Limb (tissue), 2 donors: ENCODE results near the gene CR2.
"Not testable (repeated sequence)": the region's sequence is repeated elsewhere in the genome, so short reads cannot be mapped to it uniquely, and the experiment has no call there.

ENCODE experiments used
- DNase-seq, 2 donors: peaks; one replicate each; pipeline ENCODE4 v3.0.0-alpha.2; 2016; ENCODE audit errors: extremely low spot score in 2 of 2

Gene CR2

DNA sequence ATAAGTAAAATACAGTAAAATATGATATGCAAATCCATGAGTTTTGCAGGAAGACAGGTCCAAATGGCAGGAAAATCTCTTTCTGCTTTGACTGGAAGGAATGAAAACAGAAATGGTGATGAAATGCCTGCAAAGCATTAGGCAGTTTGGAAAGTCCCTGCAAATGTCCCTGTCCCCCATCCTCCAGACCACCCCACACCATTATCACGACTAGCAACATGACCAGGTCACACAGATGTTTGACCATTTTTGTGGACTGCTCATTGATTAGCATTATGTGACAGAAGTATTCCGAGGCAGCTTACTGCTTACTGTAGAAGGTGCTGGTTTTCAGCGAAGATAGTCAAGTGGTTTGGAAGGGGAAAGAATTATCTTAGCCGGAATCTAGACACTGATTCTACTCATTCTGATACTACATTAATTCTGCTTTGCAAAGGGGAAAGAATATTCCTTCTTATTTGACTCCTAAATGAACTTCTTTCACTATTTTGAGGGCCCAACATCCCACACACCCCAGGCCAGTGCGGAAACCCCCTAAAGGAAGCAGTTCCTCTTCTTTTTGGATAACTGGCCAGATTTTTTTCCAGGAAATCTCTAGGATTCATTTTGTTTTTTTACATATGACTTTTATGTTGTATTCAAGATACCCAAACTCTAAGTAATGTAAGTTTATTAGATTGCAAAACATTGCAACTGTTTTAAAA lies 9.5 kb upstream of the CR2 start:
- no peak for DNase-seq

DNA sequence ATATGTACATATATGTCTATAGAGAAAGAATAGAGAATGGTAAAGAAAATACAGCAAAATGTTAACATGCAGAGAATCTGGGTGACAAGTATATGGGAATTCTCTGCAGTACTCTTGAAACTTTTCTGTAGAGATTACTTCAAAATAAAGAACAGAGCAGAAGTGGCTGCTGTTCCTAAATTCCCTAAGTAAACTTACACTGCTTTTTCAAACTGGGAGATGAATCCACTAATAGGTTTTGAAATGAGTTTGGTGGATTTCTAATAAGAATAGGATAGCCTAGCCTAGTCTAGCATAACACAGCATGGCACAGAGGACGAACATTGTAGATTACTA lies 450 bp upstream of the CR2 start:
- DNase-seq, result no peak

DNA sequence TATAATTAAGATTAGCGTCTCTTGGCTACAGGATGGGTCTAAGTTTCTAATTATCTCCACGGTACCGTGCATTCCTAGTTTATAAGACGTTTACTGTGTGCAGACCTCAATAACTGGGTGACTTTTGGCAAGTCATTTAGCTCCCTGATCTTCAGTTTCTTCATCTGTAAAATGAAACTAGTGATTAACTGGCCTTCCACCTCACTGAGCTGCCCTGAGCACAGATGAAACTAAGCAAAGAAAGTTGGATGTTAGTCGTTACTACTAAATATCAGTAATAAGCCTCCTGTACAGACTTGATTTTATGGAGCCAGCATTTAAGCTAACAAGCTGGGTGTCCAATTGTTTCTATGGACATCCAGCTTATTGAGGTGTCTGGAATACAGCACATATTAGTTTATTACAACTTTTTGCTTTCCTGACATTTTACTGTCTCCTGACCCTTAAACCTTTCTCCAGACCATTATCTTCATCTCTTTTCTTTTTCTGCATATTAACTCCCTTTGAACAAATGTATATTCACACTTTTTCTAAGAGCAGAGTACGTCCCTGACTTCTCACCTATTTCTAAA lies 1.1 kb downstream of the CR2 start:
- no peak for DNase-seq

DNA sequence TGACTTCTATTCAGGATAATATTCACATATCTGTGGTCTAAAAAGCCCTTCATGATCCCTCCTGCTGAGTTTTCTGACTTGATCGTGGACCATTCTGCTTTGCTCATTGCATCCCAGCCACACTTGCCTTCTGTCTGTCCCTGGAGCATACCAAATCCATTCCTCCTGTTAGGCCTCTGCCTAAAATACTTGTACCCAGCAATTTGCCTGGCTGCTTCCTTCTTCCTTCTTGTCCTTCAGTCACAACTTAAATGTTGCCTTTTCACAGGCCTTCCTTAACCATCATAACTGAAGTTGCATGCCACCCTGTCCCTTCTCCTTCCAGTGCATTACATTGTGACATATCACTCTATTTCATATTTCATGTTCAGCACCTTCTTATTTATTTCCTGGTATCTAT lies 4.3 kb downstream of the CR2 start:
- no peak for DNase-seq

DNA sequence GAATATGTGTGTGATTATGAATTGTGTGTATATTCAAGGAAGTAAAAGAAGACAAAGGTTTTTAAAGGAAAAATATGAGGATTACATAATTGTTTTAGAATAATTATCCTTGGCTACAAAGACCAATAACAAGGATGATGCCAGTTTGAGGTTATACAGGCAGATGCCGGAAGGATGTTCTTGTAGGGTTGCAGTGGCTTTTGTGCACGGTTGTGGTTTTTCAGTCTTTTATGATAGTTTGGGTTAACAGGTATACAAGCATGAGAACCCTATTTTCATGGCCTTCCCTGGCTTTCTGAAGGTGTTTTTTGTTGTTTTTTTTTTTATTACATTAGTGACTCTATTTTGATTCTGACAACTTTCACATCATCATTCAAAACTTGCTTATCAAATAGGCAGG lies 4.9 kb downstream of the CR2 start:
- DNase-seq, result no peak

DNA sequence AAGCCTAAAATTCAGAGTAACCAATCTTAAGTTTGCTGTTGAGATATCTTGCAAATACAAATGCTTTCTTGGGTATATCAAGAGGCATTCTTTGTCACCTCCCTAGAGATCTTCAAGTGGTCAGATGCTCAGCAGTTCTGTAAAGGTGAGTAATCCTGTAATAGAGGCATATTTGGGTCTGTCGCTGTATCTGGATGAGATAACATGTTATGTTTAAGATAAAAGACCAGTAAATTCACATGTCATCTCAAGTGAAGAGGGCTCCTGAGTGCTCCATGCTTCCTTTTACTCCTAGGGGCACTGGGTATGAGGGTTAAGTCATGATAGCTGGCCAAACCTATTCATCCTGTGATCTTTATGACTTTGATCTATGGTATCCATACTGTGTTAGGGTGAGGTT lies 7.5 kb downstream of the CR2 start:
- DNase-seq, result no peak

DNA sequence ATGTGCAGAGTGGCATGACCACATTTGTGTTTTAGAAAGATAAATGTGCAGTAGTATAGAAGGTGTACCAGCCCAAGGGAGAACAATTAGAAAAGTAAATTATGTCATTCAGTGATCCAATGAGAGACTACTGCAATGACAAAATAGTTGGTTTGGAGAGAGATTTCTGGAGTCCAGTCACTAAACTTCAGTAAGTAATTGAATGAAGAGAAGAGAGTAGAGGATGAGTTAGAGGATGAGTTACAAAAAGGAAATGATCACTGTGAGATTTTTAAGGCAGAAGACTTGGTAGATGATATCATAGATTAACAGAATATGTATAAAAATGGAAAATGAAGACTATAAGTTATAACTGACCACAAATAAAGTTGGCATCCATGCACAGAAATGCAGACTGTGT lies 8.4 kb downstream of the CR2 start:
- DNase-seq, result no peak

DNA sequence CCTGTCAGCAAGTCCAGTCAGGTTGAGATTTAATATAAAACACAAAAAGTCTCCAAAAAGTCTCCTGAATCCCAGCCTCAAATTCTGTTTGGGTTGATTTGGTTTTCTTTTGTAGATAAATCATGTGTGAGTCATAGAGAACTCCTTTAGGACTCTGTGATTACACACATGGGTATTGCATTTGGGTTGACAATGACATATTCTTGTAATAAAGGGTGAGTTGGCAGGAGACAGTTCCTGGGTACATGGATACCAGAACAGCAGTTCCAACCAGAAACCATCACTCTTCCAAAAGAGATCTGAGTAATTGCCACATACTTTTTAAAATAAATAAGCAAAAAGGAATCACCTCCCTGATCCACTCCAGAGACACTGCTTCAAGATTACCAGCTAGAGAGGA lies 8.9 kb downstream of the CR2 start:
- DNase-seq, result no peak

DNA sequence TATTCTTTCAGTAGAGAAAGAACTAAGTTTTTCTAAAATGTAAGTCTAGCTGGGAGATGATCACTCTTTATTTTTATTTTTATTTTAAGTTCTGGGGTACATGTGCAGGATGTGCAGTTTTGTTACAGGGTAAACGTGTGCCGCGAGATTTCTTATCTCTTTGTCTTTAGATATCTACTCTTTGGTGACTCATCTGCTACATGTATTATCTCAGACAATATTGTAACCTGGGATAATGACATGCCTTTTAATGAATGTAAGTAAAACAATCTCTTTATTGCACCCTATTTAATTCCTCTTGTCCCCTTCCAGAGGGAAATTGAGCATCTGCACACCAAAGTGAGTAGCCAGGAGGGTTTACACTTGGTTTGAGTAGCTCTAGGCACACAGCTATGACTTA lies 9.4 kb downstream of the CR2 start:
- no peak for DNase-seq

DNA sequence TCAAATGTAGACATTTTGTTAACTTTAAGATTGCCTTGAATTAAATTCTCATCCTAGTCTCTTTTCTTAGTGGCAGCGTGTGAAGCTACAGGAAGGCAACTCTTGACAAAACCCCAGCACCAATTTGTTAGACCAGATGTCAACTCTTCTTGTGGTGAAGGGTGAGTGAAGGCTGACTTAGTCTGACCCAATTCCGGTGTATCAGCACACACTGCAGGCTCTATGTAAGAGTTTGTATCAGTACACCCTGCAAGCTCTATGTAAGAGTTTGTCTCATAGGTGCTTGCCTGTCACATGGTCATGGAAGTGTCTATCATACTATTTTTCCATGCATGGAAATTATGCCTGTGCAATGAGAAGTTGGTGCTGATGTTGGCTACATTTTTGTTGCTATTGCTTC lies 16.8 kb downstream of the CR2 start:
- no peak for DNase-seq

DNA sequence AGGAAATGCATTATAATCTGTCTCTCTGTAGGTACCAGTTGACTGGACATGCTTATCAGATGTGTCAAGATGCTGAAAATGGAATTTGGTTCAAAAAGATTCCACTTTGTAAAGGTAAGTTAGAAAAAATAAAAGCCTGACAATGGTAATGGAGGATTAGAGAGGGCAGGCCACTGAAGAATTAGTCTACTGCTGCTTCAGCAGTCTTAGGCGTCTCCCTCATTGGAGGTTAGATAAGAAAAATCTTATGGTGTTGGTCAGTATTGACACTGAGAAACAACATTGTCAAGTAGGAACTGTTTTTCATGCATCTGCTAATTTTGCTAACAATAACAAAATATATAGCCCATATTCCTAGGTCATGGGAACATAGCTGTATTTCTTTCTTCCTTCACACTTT lies 20.1 kb downstream of the CR2 start:
- DNase-seq, result no peak

DNA sequence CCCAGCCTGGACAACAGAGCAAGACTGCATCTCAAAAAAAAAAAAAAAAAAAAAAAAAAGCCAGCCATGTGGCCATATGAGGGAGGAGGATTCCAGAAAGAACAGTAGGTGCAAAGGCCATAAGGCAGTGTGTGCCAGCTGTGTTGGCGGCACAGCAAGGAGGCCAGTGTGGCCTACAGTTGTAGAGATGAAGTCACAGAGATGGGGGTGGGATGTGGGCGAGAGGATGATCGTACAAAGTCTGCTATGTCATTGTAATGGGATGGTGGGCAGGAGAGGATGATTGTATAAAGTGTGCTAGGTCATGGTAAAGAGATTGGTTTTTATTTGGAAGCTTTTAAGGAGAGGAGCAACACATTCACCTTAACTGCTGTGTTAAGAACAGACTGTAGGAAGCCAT lies 32.1 kb downstream of the CR2 start:
- DNase-seq, result no peak

DNA sequence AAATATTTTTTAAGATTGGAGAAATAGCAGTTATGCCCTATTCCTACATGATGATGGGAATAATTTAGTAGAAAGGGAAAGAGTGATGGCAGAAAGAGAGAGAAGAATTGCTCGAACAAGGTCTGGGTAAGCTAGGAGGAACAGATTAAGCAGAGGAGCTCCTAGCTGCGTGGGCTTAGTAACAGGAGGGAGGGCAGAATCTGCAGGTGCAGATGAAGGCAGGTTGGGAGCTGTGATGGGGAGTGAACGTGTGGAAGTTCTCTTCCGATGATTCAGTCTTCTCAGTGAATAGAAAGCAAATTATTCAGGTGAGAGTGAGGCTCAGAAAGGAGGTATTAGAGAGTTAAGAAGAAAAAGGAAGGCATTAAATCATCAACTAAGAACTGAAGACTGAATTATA lies 33.5 kb downstream of the CR2 start:
- no peak for DNase-seq

DNA sequence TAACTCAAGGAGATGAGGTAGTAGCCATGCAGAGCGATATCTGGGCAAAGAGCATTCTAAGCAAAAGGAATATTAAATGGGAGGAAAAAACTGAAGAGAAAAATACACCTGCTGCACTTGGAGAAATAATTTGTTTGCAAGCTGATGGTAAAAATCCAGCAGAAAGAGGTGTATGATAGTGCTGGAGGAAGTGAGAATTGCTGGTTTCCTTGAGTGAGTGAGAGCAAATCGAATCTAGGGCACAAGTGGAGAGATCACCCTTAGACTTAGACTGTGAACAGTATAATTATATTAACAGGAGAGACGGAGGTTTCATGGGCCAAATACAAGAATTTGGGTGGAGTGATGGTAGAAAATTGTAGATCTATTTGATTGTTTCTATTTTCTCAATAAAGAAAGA lies 39.1 kb downstream of the CR2 start:
- no peak for DNase-seq

DNA sequence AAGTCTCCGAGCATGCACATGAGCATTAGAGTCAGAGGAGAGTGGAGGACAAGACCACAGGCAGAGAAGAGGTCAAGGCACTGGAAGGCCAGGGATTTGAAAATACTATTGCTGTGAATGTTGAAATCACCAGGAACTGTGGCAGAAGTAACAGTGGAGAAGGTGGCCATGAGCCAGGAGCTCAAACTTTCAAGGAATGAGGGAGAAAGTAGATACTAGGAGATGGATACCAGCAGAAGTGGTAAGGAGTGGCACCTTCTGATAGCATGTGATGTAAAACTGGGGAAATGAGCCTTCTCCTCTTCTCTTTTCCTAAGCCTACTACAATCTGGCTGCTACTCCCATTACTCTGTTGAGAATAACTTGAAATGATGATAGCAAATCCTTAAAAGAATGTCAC lies 40.0 kb downstream of the CR2 start:
- DNase-seq, result no peak

DNA sequence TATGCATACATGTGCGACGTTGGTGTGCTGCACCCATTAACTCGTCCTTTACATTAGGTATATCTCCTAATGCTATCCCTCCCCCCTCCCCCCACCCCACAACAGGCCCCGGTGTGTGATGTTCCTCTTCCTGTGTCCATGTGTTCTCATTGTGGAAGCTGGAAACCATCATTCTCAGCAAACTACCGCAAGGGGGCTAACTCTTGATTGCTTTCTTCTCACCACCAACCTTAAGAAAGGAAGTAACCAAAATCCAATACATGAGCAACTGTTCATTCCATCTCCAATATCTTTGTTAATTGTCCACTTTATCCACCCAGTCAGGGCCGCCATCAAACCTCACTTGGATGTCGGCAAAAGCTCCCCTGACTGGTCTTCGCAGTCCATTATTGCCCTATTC lies 41.2 kb downstream of the CR2 start:
- not testable (repeated sequence) for DNase-seq

DNA sequence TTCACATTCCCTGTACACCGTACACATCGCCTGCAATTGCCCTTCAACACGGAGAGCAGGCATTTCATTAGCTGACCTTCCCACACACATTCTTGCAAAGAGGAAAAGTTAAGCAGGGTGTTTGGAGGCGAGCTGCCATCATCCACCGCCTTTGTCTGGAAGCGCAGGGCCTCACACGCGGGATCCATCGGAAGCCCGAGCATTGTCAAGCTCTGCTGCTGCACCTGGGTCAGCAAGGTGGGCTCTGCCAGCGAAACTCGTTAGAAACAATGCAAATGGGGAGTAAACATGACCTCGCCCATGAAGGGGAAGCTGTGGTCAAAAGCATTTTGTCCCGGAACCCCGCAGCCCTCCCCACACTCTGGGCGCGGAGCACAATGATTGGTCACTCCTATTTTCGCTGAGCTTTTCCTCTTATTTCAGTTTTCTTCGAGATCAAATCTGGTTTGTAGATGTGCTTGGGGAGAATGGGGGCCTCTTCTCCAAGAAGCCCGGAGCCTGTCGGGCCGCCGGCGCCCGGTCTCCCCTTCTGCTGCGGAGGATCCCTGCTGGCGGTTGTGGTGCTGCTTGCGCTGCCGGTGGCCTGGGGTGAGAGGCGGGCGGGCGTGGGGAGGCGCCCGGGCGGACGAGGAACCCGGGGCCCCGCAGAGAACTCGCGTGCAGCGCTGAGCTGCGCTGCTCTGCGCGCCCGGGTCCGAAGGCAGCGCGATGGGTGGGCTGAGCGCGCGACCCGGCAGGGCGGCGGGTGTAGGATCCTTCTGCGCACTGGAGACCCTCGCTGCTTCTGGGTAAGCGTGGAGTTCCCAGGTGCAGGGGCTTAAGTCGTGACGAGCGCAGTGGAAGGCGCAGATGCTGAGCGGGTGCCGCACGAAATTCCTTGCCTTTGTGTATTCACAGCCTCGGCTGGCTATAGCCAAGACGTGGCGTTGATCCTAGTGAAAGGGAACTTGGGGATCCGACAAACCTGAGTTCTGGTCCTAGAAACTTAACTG lies 42.0 kb downstream of the CR2 start, which contains the start of gene CR1:
TSS of gene CR1 (plus strand) at position 357 of the 992 bp plus-strand sequence. CDS start at position 468, 111 bp downstream.
- DNase-seq, result peak in 1 of 2 donors; percentile 67

DNA sequence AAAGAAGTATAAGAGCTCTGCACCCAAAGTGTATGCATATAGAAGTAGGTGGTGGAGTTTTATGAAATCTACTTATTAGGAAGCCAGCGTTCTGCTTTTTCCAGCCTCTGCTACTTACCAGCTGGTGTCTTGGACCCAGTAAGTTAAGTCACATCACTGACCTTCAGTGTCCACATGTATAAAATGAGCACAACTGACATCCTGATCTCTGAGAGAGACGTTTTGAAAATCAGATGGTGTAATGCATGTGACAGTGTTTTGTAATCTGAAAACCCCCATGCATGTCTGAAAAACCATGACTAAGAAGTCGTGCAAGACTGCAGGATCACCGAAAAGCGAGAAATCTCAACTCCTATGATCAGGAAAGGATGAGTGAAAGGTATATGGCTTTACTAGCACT lies 43.8 kb downstream of the CR2 start:
- DNase-seq, result no peak

DNA sequence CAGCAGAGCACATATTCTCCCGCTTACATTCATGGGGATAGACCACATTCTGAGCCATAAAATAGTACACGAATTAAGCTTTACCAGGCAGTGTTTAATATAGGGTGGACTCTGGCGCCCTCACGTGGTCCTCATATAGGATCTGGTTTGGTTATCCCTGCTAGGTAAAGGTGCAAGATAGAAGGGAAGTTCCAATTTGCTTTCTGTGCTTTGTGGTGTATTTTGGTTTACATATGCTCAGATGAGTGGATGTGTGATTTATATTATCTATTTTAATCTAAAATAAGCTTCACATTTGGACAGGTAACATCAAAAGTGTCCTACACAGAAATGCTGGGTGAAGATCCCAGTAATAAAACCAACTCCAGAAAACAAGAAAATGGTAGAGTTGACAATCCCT lies 45.4 kb downstream of the CR2 start:
- peak; percentile 80 to 88 for DNase-seq

DNA sequence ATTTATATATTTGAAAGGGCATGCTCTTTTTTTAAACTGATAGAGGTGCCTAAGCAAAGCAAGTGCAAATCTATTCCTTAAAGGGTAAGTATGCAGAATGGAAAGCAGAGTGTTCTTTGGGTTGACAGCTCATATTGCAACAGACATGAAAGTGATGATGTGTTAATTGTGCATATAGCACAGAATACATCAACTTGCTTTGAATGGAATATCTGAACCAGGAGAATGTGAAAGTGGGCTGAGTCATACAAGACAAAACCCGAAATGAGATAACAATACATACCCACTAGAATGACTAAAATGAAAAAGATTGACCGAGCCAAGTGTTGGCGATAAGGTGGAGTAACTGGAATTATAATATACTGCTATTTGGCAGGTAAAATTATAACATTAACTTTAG lies 46.2 kb downstream of the CR2 start:
- no peak for DNase-seq

DNA sequence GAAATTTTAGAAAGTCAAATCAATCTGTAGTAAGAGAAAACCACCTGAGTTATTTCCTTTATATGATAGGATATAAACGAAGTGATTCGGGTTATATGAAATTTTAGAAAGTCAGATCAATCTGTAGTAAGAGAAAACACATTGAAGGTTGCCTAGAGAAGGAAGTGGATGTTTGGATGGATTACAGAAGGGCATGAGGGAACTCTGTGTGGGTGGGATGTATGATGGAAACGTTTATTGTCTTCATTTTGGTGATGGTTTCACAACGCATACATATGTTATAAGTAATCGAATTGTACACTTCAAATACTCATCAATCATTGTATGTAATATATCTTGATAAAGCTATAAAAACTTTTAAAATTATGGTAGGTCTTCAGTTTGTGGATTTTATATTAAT lies 46.9 kb downstream of the CR2 start:
- DNase-seq, result no peak

DNA sequence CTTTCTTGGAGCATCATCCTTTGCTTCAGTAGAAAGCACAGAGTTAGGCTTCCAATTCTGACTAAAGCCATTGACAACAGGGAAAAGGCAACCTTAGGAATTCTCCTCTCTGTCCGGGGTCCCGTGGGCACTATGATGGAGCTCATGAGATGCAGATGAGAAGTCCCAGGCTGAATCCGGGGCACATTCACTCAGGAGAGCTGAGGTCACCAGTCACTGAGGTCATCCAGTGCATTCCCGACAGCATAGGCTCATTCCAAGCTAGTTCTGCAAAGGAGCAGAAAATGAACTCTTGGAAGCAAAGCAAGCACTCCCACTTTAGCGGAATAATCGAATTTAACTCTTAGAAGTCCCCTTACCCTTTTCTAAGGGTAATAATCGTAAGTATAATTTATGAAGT lies 48.6 kb downstream of the CR2 start:
- no peak for DNase-seq

DNA sequence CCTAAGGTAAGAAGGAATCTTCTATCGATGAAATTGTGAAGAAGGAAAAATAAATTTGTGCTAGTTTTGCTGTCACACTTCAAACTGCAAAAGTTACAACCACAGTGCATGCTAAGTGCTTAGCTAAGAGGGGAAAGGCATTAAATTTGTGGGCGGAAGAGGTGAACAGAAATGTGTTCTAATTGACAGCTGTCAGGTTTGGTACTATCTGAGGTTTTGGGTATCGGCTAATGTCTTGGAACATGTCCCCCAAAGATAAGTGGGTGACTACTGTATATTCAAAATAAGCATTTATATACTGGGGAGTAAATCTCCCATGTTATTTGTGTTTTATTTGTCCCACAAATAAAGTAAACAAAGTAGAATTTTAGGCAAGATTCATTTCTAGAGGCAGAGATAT lies 49.8 kb downstream of the CR2 start:
- no peak for DNase-seq
